OCI-LY1 (cell line): ENCODE results near the gene ZIC4.

Experiments used
- EZH2 ChIP-seq: fragments of 200-600 bp; sonication (generic), shearing (Covaris generic); IDR thresholded peaks from 2 replicates; pipeline ENCODE4 v1.8.0; 2017; ENCODE audit warnings: borderline replicate concordance, mixed run types, mild to moderate bottlenecking, antibody characterized with exemption, low read length, moderate library complexity, mixed read lengths
- TF ChIP-seq, protein P1 (sequence below): fragments of 200-600 bp; sonication (generic), shearing (Covaris generic); IDR thresholded peaks from 2 replicates; pipeline ENCODE4 v1.5.1; 2017; ENCODE audit warnings: mild to moderate bottlenecking, antibody characterized with exemption, low read length, moderate library complexity, mixed read lengths

- TF ChIP-seq, protein P1, sequence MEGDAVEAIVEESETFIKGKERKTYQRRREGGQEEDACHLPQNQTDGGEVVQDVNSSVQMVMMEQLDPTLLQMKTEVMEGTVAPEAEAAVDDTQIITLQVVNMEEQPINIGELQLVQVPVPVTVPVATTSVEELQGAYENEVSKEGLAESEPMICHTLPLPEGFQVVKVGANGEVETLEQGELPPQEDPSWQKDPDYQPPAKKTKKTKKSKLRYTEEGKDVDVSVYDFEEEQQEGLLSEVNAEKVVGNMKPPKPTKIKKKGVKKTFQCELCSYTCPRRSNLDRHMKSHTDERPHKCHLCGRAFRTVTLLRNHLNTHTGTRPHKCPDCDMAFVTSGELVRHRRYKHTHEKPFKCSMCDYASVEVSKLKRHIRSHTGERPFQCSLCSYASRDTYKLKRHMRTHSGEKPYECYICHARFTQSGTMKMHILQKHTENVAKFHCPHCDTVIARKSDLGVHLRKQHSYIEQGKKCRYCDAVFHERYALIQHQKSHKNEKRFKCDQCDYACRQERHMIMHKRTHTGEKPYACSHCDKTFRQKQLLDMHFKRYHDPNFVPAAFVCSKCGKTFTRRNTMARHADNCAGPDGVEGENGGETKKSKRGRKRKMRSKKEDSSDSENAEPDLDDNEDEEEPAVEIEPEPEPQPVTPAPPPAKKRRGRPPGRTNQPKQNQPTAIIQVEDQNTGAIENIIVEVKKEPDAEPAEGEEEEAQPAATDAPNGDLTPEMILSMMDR, result no peak
- no peak for TF ChIP-seq EZH2
Observed at GRCh38 chr3:147388700-147389580, 17.4 kb downstream of the ZIC4 start.
